NCI-H446 (cell line): ENCODE measurements around the gene PI16.

Source experiments
- DNase-seq, 2 experiments: peaks; one replicate each; lab custom pipeline; 2025; lab: John Stamatoyannopoulos, UW

The PI16 gene, protein sequence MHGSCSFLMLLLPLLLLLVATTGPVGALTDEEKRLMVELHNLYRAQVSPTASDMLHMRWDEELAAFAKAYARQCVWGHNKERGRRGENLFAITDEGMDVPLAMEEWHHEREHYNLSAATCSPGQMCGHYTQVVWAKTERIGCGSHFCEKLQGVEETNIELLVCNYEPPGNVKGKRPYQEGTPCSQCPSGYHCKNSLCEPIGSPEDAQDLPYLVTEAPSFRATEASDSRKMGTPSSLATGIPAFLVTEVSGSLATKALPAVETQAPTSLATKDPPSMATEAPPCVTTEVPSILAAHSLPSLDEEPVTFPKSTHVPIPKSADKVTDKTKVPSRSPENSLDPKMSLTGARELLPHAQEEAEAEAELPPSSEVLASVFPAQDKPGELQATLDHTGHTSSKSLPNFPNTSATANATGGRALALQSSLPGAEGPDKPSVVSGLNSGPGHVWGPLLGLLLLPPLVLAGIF

DNA sequence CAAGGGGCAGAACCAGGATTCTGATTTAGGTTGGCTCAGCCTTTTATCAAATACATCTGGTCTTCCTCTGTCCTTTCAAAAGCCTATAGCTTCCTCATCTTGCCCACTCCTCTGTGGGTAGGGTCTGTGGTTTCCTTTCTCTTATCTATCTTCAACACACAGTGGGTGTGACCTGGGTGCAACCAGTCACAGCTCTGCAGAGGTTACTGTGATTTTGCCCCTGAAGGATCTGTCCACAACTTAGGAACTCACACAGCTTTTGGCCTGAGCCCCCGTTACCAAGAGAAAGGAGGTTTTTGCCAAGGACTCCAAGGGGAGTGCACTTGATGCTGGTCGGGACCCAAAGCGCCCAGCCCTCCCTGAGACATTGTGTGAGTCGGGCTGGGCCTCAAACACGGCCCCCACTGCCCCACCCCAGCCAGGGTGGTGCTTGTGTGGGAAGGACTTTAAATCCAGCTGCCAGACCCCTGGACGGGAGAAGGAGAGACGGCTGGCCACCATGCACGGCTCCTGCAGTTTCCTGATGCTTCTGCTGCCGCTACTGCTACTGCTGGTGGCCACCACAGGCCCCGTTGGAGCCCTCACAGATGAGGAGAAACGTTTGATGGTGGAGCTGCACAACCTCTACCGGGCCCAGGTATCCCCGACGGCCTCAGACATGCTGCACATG lies at the start of gene PI16:
Gene PI16 (plus strand): TSS at position 477 of the 670 bp plus-strand sequence. CDS start 23 bp downstream, at position 500.
- DNase-seq, result no peak

DNA sequence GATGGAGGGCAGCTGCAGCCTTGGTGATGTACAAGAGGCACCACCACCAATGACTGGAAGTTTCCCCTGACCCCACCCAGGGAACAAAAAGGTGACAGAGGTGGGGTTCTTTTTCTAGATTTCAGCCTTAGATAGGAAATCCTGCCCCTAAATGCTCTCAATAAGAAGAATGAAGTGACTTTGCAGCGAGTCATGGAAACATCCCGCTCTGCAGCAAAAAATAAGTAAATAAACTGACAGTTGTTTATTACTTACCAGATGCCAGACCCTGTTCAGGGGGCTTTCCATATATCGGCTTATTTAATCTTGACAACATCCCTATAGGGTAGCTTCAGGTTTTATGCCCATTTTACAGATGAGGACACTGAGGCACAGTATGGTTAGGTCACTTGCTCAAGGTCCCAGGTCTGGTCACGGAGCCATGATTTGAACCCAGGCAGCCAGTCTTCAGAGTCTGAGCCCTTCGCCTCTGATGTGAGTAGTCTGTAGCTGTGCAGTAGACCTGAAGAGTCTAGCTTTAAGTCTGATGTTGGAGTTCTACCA lies 49.6 kb upstream of the PI16 start:
- no peak for DNase-seq

- DNase-seq, result peak; percentile 80 to 84
Observed at GRCh38 chr6:36906539-36907325, 47.8 kb upstream of the PI16 start.

GRCh38 chr6:36907781-36908180 lies 46.8 kb upstream of the PI16 start:
- DNase-seq, result peak; percentile 65 to 92

DNA sequence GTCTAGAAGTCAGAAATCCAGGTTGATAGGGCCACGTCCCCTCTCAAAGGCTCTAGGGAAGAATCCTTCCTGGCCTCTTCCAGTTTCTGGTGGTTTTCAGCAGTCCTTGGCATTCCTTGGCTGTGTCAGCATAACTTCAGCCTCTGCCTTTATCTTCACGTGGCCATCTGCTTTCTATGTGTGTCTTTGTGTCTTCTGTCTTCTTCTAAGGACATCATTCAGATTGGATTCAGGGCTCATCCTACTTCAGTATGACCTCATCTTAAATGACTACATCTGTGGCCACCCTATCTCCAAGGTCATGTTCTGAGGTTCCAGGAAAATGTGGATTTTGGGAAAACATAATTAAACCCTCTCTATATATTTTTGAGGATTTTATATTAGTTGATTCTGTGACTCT lies 45.8 kb upstream of the PI16 start:
- DNase-seq, result no peak

- DNase-seq, result no peak
Observed at GRCh38 chr6:36912030-36912454, 42.5 kb upstream of the PI16 start.

GRCh38 chr6:36912586-36912985 lies 42.0 kb upstream of the PI16 start:
- no peak for DNase-seq

GRCh38 chr6:36913082-36913481 lies 41.5 kb upstream of the PI16 start:
- DNase-seq, result no peak

DNA sequence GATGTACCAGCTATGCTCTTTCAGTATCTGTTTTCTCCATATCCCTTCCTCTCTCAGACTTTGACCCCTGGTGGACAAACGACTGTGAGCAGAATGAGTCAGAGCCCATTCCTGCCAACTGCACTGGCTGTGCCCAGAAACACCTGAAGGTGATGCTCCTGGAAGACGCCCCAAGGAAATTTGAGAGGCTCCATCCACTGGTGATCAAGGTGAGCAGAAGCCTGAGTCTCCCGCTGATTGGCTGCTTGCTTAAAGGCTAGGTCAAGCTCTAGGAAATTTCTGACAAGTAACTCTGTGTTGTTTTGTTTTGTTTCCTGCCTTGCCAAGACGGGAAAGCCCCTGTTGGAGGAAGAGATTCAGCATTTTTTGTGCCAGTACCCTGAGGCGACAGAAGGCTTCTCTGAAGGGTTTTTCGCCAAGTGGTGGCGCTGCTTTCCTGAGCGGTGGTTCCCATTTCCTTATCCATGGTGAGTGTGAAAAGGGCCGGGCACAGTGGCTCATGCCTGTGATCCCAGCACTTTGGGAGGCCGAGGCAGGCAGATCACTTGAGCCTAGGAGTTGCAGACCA lies 40.2 kb upstream of the PI16 start:
- no peak for DNase-seq

- DNase-seq, result no peak
Observed at GRCh38 chr6:36915599-36915998, 38.9 kb upstream of the PI16 start.

DNA sequence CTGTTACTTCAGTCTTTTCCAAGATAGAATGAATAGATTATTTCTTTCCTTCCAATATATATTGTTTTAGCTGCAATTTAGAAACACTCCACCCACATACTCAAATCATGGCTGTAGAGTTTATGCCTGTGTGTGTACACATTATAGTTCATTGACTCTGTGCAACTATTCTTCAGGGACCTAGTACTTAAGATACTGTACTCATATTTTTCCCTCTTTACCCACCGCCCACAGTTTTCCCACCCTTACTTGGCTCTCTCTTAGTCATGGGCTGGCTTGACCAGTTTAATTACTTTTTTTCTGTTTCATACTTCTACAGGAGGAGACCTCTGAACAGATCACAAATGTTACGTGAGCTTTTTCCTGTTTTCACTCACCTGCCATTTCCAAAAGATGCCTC lies 38.4 kb upstream of the PI16 start:
- DNase-seq, result no peak

DNA sequence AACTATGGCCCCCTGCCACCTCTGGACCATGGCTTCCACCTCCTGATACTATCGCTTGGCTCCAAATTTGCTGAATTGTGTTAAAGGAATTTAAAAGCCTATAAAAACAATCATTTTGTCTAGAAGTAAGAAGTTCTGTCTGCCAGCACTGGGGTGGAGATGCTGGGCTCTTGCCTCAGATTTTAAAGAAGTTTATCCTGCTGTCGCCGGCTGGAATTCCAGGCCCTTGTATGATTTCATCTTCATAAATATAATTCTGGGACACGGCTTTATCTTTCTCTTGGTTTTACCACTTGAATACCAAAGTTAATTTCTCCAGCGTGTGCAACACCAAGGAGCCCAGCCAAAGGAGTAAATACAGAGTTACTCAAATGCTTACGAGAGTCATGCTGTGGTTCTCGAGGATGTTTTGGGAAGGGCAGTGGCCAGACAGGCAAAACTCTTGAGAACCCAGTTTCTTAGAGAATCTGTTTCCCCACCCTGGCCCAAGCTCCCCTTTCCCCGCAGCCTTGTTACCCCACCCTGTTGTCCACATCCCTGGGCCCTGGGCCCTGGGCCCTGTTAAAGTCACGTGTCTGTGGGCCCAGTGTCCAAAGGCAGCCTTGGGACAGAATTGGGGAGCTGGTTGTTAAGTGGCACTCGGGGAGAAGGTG lies 36.9 kb upstream of the PI16 start:
- no peak for DNase-seq

DNA sequence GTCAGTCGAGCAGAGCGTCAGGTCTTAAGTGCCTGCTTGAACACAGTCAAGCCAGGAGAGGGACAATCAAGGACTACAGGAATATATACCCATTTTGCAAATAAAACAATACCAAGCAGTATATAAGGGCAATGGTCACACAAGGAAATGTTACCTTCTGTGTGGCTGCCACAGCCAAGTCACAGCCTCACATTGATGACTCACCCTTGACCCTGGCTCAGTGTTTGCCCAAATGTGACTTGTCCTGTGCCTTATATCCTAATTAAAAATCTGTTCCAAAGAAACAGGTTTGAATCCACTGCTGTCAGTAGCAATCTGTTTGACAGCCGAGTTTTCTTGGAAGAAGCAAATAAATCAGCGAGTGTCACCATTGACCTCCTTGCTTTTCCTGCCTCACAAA lies 34.5 kb upstream of the PI16 start:
- DNase-seq, result no peak

DNA sequence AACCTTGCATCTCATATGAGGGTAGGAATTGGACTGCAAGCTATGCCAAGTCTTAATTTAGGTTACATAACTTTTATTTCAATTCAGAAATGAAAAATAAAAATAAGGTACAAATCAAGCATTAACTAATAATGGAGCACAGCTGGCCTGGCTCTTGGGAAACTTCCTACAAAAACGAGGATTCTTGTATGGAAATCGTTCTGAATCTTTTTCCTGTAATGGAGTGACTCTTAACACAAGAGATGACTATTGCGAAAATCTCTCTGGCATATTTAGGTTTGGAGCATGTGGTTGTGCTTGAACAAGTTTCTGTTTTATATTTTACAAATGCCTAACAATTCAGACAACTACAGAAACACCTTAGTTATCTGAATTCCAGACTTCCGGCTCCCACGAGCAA lies 34.0 kb upstream of the PI16 start:
- DNase-seq, result no peak

GRCh38 chr6:36924131-36924530 lies 30.4 kb upstream of the PI16 start:
- no peak for DNase-seq

DNA sequence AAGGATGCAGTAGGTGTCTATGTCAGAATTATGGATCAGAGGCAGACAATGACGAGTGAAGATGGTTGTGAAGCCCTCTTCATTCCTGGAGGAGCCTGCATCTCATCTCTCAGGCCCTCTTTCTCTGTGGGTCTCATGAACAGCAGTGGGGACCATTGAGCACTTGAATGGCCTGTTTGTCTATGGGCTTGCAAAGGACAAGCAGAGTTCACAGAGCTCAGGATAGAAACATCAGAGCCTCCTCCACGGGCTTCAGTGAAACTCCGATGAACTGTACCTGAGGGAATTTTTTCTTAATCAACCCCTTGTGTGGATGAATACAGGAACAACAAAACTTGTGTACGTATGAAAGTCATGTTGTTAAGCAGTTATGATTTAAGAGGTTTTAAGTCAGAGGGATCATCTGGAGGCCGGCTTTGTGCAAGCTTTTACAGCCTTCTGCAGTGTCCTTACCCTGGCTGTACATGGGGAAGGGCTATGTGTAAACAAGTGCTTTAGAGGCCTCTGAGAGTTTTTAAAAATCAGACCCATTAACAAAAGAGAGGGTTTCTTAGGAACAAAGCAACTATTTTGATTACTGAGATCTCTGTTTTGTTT lies 29.7 kb upstream of the PI16 start:
- no peak for DNase-seq

DNA sequence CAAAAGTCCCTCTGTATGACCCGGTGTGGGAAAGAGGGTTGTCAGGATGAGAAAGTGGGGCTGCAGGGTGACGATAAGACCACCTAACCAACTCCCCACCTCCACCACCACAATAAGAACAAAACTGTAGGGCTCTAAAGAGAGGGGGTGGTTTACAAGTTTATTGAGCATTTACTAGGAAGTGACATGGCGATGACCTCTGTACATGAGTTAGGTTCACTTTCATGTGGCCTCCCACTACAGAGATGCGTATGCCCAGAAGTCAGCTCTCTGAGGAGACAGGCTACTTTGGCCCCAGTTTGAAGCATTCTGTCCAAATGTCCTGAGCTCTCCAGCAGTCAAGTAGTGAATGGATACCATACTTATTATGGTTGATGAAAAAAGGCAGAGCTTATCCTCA lies 28.7 kb upstream of the PI16 start:
- DNase-seq, result no peak

DNA sequence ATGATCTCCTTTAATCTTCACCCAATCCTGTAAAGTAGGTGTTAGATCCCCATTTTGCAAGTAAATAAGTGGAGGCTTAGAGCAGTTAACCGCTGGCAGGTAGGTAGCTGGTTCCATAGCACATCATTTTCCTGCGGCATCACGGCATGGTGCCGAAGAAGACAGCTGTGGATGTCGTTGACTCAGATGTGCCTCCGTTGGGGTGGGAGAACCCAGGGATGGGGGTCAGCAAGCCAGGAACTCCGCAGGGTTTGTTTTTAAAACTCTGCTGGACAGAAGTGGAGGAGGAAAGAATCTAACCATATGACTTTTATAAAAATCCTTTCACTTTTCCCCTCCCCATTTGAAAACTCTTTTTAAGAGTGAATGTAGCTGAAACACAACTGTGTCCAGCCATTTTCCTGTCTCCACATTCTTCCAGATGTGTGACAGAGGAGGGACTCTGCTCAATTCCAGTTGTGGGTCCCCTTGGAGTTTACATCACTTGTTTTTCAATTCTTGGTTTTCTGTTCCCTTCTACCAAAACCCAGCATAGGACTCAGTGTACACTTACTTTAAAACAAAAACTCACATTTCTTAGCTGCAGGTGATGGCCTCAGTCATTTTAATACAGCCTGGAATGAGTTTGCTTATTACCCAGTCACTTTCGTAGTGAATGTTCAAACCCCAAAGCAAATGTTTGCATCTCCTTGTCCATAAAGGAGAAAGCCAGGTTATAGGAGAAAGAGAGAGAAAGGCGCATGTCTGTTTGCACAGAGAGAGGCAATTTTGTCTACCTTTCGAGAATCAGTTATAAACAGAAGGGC lies 27.6 kb upstream of the PI16 start:
- DNase-seq, result no peak

- no peak for DNase-seq
Observed at GRCh38 chr6:36927691-36928546, 26.6 kb upstream of the PI16 start.
